IPS-18c (cell line): ENCODE measurements around the gene RBMS3.
A peak's percentile ranks its signal among the peaks of the same experiment; 100 is the strongest.
"Not testable (repeated sequence)": the region's sequence is repeated elsewhere in the genome, so short reads cannot be mapped to it uniquely, and the experiment has no call there.

Experiments used
- H3K4me3 ChIP-seq: 2 replicates; pipeline ENCODE4 v1.7.0; 2013; ENCODE audit warnings: low read depth, mild to moderate bottlenecking, low read length, moderate library complexity; ENCODE audit not compliant: insufficient read depth
- H3K9me3 ChIP-seq: one replicate; pipeline ENCODE4 v1.6.1; 2013; ENCODE audit warnings: mild to moderate bottlenecking, low read length, moderate library complexity; ENCODE audit not compliant: control insufficient read depth, insufficient read depth

Gene RBMS3

GRCh38 chr3:29280404-29281093, at the start of gene RBMS3:
TSS of gene RBMS3 (plus strand) at chr3:29281071.
- Histone ChIP-seq H3K9me3 (no peaks in the 10 kb centered on the region), H3K4me3 (peak within 1 kb of the TSS; percentile 38)

DNA sequence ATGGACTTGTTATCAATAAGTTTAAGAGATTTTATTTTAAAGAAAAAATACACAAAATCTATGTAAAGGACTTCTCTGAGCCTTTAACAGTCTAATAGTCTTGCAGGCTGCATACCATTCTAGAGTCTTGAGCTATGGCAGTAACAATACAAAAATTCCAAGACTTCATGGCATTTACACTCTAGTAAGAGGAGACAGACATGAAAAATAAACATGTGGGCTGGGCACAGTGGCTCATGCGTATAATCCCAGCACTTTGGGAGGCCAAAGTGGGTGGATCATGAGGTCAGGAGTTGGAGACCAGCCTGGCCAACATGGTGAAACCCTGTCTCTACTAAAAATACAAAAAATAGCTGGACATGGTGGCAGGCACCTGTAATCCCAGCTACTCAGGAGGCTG, 47.7 kb upstream of the RBMS3 start:
- H3K4me3 ChIP-seq, H3K9me3 ChIP-seq: not testable (repeated sequence)

GRCh38 chr3:29236146-29236840, 44.6 kb upstream of the RBMS3 start:
- no peaks in the 10 kb centered on the region for H3K9me3 ChIP-seq
- H3K4me3 ChIP-seq: no peak overlapping the region

GRCh38 chr3:29239376-29239775, 41.5 kb upstream of the RBMS3 start:
- H3K4me3 ChIP-seq: no peak overlapping the region
- no peaks in the 10 kb centered on the region for H3K9me3 ChIP-seq

DNA sequence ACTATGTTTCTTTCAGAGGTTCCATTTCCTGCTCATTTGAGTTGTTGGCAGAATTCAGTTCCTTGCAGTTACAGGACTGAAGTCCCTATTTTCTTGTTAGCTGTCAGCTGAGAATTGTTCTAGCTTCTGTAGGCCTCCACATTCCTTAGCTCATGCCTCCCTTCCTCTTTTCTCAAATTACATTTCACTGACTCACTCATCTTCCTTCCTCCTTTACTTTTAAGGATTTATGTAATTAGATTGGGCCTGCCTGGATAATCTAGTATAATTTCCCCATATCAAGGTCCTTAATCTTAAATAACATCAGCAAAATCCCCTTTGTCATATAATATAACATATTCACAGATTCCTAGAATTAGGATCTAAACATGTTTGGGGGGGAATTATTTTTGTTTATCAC, 40.6 kb upstream of the RBMS3 start:
- no peak overlapping the region for H3K4me3 ChIP-seq

DNA sequence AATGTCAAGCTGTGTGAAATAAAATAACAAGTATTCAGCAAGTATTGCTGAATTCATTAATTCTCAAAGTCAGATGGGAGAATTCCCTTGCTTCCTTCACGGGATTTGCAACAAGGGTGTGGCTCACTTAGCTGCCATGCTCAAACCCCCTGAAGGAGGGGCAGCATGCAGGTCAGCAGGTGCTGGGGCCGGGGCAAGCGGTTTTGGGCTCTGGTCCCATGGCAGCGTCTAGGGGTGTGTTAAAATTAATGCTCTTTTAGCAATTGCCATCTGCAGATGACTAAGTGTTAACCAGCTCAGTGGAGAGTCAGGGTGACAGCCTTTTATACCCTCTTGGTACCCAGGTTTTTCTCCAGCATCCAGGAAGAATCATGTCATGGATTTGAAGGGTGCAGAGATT, 40.0 kb upstream of the RBMS3 start:
- Histone ChIP-seq H3K4me3 (no peak overlapping the region), H3K9me3 (no peaks in the 10 kb centered on the region)

More for the DNA sequence above, 40.6 kb upstream of the RBMS3 start:
- H3K9me3 ChIP-seq: no peaks in the 10 kb centered on the region

GRCh38 chr3:29241855-29242254, 39.0 kb upstream of the RBMS3 start:
- H3K4me3 ChIP-seq: no peak overlapping the region
- H3K9me3 ChIP-seq: no peaks in the 10 kb centered on the region

- Histone ChIP-seq H3K9me3 (no peaks in the 10 kb centered on the region), H3K4me3 (no peak overlapping the region)
These were observed 38.6 kb upstream of the RBMS3 start for GRCh38 chr3:29242296-29242695.

- Histone ChIP-seq H3K4me3 (no peak overlapping the region), H3K9me3 (no peaks in the 10 kb centered on the region)
These were observed 35.4 kb upstream of the RBMS3 start for GRCh38 chr3:29245441-29245840.

DNA sequence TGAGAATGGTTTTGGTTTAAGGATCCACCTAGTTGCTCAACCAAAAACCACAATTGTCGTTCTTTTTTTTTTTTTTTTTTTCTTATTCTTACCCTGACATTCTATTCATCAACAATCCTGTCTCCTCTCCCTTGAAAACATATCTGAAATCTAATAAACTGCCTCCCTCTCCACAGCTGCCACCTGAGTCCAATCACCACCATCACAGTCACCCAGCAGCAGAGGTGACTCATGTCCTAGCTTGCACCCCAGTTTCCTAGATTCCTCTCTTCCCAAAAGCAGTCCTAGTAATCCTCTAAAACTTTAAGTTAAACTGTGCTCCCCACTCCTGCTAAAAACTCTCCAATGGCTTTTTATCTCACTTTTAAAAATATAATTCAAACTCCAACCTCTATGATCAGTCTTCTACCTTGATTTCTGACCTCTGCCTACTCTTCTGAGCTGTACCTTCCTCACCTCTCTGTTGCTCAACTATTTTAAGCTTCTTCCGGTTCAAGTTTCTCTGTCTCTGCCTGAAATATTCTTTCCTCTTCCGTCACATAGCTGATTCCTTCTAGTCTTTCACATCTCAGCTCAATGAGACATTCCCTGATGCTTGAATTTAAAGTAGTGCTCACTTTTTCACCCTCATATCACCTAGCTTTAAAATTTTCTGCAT, 33.7 kb upstream of the RBMS3 start:
- Histone ChIP-seq H3K4me3 (no peak overlapping the region), H3K9me3 (no peaks in the 10 kb centered on the region)

DNA sequence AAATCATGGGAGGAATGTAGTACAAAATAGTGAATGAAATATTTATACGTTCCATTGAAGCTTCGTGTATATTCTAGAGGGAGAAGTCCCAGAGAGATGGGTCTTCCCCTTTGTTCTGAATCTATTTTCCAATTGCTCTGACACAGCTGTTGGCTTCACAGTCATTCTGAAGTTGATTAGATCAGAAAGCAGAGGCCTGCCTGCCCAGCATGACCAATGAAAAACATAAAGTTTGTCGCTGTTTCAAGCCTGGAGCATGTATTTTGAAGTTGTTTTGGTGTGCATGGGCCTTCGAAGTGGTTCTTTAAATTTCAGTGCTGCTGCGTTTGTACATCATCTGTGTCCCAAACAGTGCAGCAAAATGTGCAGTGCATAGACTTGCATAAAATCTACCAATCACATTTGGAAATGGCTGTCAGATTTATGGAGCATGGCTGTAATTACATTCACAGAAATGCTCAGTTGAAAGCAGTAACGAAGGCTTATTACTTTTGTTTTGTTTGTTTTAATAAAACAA, 31.0 kb upstream of the RBMS3 start:
- no peaks in the 10 kb centered on the region for H3K9me3 ChIP-seq
- H3K4me3 ChIP-seq: no peak overlapping the region

- H3K4me3 ChIP-seq: no peak overlapping the region
- no peaks in the 10 kb centered on the region for H3K9me3 ChIP-seq
These were observed 24.8 kb upstream of the RBMS3 start for GRCh38 chr3:29255854-29256696.

- Histone ChIP-seq H3K4me3 (no peak overlapping the region), H3K9me3 (no peaks in the 10 kb centered on the region)
These were observed 22.7 kb upstream of the RBMS3 start for GRCh38 chr3:29258161-29258560.

- Histone ChIP-seq H3K9me3 (no peaks in the 10 kb centered on the region), H3K4me3 (no peak overlapping the region)
These were observed 19.8 kb upstream of the RBMS3 start for GRCh38 chr3:29261119-29261518.

GRCh38 chr3:29263476-29263875, 17.4 kb upstream of the RBMS3 start:
- H3K9me3 ChIP-seq: no peaks in the 10 kb centered on the region
- H3K4me3 ChIP-seq: no peak overlapping the region

GRCh38 chr3:29265509-29266072, 15.3 kb upstream of the RBMS3 start:
- H3K9me3 ChIP-seq: no peaks in the 10 kb centered on the region
- H3K4me3 ChIP-seq: no peak overlapping the region

DNA sequence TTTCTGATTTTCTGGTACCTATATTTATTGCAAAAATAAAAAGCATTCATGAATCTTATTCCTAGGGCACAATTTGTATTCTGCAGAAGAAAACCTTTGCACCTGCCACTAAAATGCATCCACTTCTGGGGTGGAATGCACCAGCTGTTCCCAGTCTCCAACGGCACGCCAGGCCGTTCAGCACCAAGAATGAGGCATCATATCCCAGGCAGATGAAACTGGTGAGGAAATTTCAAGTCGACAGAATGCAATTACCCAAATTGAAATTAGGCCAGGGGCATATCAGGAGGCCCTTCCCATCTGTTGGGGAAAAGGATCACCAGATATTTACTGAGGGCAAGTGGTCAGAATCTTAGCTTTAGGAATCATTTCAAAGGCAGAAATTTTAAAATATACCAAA, 13.6 kb upstream of the RBMS3 start:
- H3K4me3 ChIP-seq: no peak overlapping the region
- H3K9me3 ChIP-seq: no peaks in the 10 kb centered on the region
